IPS DF 4.7 (cell line): Measurements from ENCODE around the gene RNF115.

ENCODE experiments used
- DNase-seq: peaks from one replicate; pipeline ENCODE4 v3.0.0-alpha.2; 2013; ENCODE audit warnings: low spot score; ENCODE audit errors: extremely low read depth

RNF115 gene

DNA sequence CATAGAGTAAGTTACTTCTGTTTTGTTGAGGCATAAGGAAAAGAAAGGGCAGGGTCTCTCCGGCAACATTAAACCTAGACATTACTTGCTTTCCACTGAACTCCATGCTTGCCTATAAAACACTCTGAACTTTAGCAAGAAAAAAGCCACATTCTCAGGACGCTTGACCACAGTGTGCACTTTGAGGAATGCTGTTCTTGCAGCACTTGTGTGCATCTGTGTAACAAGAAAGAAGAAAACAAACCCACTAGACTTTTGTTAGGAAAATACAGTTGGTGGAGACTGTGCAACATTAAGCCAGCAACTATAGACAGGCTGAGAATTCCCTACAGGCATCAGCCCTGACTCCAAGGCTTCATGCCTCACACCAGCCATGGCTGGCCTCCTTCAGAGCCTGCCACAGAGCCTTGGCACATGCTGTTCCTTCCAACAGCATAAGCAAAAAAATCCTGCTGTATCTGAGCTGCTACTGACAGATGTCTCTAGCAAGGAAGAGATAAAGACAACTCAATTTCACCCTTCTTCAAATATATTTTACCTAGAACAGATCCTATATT, 122.5 kb downstream of the RNF115 start:
- no peak for DNase-seq

DNA sequence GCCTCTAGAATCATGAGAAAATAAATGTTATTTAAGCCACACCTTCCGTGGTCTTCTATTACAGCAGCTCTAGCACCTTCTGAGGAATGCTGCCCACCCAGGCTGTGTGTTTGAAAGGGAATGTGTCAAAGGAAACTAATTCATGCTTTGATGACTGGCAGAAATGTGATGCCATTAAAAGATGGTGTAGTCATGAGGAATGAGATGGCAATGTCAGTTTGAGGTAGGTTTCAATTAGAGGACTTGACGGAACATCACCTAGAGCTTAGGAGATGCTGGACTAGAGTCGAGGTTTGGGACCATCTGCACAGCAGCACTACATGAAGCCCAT, 127.3 kb downstream of the RNF115 start:
- DNase-seq: no peak

DNA sequence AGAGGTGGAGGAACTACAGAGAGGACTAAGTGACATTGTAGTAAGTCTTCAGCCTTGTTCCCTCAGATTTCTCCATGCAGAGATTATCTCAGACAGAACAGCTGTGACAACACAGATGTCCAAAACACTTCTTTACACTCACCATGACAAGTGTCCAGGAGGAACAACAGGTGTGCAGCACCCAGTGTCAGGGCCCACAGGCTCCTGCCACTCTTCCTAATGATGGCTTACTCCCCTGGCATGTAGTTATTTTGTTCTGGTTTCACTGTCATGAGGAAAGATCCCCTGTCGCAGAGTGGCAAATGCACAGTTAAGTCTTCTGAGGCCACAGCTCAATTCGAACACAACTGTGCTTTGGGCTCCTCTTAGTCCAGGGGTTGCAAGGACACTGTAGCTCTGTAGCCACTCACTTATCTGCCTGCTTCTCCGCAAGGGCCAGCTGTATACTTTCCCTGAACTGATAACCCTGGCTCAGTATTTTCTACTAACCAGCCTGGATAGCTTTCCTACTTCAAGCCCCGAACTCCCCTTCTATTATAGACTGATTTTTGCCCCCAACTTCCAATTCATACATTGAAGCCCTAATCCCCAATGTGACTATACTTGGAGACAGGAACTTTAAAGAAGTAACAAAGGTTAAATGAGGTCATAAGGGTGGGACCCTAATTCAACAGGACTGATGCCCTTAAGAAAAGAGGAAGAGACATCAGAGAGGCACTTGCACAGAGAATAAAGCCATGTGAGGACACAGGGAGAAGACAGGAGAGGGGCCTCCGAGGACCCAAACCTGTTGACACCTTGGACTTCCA, 127.9 kb downstream of the RNF115 start:
- DNase-seq: no peak

DNA sequence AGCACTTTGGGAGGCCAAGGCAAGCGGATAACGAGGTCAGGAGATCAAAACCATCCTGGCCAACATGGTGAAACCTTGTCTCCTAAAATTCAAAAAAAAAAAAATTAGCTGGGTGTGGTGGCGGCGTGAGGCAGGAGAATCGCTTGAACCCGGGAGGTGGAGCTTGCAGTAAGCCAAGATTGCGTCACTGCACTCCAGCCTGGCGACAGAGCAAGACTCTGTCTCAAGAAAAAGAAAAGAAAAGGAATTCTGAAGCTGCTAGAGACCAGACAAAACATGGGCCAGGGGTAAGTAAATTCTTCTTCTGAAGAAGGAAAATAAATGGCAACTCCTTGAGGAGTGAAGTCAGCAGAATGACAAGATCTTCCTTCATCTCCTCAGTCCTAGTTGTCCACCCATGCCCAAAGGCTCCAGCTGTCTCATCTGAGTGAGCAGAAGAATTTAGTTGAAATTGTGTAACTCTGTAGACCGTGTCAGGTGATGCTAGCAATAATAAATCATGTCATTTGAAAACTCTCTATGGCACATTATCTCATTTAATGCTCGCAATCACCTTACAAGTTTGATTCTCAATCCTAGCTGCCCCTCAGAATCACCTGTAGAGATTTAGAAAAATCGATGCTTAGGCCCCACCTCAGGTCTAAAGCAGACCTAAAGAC, 131.0 kb downstream of the RNF115 start:
- no peak for DNase-seq

DNA sequence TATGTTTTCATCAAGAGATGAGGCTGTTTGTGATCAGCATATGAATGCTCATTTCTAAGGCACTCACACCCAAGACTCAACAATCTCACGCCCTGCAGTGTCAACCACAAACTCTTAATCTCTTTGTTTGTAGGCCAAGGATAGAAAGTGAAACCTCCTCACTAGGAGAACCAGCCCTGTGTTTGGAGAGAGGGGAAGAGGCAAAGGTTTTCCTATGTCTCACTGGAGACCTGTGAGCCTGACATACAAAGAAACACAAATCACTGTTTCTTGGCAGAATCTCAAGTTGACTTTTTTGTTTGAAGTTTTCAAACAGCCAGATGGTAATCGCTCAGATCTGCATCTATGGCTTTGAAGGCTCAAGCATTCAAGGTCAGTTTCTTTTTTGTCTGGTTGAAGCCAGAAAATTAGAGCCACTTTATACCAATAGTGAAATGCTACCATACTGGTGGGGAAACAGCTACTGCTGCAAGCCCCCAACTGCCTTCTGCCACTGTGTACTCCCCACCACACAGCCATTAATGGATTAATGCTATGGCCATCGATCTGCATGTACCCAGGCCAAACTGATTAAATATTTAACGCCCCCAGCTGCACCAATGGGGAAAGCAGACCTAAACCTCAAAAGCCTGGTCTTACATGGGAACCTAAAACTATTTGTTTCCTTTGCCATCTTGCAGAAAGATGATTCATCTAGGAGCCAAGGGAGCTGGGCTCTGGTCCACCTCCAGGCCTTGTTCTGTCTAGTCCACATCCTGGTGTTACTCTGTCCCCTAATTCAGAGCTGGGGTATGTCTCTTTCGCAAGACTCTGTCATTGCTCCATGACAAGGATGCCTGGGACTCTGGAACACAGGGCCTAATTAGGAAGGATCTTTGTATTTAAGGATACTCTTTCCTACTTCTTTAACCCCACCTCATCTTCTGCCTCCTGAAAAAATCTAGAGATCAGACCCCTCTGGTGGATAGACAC, 133.0 kb downstream of the RNF115 start:
- DNase-seq: no peak

DNA sequence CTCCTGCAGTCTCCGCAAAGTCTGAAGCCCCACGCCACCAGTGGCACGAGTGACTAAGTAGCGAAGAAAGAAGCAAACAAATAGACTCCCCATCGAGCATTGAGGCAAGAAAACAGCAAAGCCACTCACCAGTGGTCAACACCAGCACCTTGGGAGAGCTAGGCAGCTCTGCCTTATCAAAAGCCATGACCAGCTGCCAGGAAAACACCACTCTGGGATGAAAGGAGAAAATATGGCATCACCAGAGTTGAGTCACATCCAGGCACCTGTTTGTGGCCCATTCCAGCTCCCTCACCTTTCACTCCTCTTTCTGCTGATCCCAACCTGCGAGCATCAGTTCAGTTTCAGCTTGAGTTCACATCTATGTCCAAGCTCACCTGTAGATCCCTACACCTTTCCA, 134.0 kb downstream of the RNF115 start:
- DNase-seq: no peak

DNA sequence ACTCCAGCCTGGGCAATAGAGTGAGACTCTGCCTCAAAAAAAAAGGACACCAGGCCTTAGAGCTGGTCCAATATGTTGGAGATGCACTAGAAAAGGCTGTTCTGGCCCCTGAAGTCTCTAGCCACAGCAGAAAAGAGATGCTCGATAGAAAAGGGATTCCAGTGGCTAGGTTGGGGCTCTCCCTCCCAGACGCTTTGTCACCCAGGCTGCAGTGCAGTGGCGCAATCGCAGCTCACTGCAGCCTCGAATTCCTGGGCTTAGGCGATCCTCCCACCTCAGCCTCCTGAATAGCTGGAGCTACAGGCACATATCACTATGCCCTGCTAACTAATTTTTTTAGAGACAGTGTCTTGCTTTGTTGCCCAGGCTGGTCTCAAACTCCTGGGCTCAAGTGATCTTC, 135.0 kb downstream of the RNF115 start:
- DNase-seq: no peak
